IPS DF 4.7 (cell line): Measurements from ENCODE around the gene C11orf65.

Source experiments
- DNase-seq: peaks from one replicate; pipeline ENCODE4 v3.0.0-alpha.2; 2013; ENCODE audit warnings: low spot score; ENCODE audit errors: extremely low read depth

The C11orf65 gene

GRCh38 chr11:108370315-108370714, 97.0 kb downstream of the C11orf65 start:
- DNase-seq: no peak

GRCh38 chr11:108369064-108369463, 98.3 kb downstream of the C11orf65 start:
- DNase-seq: no peak

- no peak for DNase-seq
These were observed 99.2 kb downstream of the C11orf65 start for GRCh38 chr11:108368134-108368533.

- DNase-seq: no peak
These were observed 103.2 kb downstream of the C11orf65 start for GRCh38 chr11:108364159-108364558.

- no peak for DNase-seq
These were observed 115.9 kb downstream of the C11orf65 start for GRCh38 chr11:108351468-108351867.

- no peak for DNase-seq
These were observed 120.9 kb downstream of the C11orf65 start for GRCh38 chr11:108346451-108346850.

GRCh38 chr11:108345767-108346166, 121.6 kb downstream of the C11orf65 start:
- DNase-seq: no peak

GRCh38 chr11:108343714-108344113, 123.6 kb downstream of the C11orf65 start:
- DNase-seq: no peak

GRCh38 chr11:108341654-108342053, 125.7 kb downstream of the C11orf65 start:
- DNase-seq: no peak

GRCh38 chr11:108340973-108341372, 126.4 kb downstream of the C11orf65 start:
- peak; percentile 3 for DNase-seq

GRCh38 chr11:108338750-108339149, 128.6 kb downstream of the C11orf65 start:
- DNase-seq: no peak

GRCh38 chr11:108333403-108333899, 133.9 kb downstream of the C11orf65 start:
- DNase-seq: no peak
